Measurements from ENCODE around the gene MPL. TPM values are rescaled to one million over a fixed set of nuclear protein-coding genes. Genes with fewer than 3 reads are reported as not detected.
A peak's percentile ranks its signal among the peaks of the same experiment; 100 is the strongest.

Gene MPL
- total RNA-seq, 1 donor = not detected

DNA sequence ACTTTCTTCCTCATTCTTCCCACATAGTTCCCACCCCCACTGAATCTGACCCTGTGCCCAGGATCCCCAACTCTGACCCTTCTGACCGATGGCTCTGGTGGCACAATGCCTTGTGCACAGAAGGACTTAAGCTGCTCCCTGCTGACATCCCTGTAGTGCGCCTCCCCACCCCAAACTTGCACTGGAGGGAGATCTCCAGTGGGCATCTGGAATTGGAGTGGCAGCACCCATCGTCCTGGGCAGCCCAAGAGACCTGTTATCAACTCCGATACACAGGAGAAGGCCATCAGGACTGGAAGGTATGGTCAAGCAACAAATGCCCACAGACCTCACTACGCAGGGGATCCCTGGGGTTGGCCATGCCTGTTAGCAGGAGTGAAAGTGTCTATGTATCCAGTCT lies 9.0 kb downstream of the MPL start:
- TF ChIP-seq CTCF (IDR thresholded peaks at IDR 0.05; ENCODE audit: insufficient read depth, low read length) = no peak
- H3K4me3 ChIP-seq (ENCODE audit: low read depth, low read length) = no peak overlapping the region
- no peak for DNase-seq (ENCODE audit: low read depth)

- H3K4me3 ChIP-seq (ENCODE audit: low read depth, low read length) = peak overlapping the region; percentile 58
- TF ChIP-seq CTCF (IDR thresholded peaks at IDR 0.05; ENCODE audit: insufficient read depth, low read length) = no peak
- DNase-seq (ENCODE audit: low read depth) = no peak
Measured at GRCh38 chr1:43348343-43348808, 10.8 kb downstream of the MPL start.

- TF ChIP-seq CTCF (IDR thresholded peaks at IDR 0.05; ENCODE audit: insufficient read depth, low read length) = no peak
- DNase-seq (ENCODE audit: low read depth) = no peak
Measured at GRCh38 chr1:43348809-43349593, 11.4 kb downstream of the MPL start.

GRCh38 chr1:43349594-43350306 lies 12.1 kb downstream of the MPL start:
- no peak overlapping the region for H3K4me3 ChIP-seq (ENCODE audit: low read depth, low read length)
- DNase-seq (ENCODE audit: low read depth) = peak; percentile 29
- no peak for TF ChIP-seq CTCF (IDR thresholded peaks at IDR 0.05; ENCODE audit: insufficient read depth, low read length)

More at GRCh38 chr1:43348809-43349593, 11.4 kb downstream of the MPL start:
- H3K4me3 ChIP-seq (ENCODE audit: low read depth, low read length) = peak overlapping the region; percentile 58

- DNase-seq (ENCODE audit: low read depth) = no peak
- H3K4me3 ChIP-seq (ENCODE audit: low read depth, low read length) = no peak overlapping the region
- no peak for TF ChIP-seq CTCF (IDR thresholded peaks at IDR 0.05; ENCODE audit: insufficient read depth, low read length)
Measured at GRCh38 chr1:43350976-43351375, 13.4 kb downstream of the MPL start.

- no peak for TF ChIP-seq CTCF (IDR thresholded peaks at IDR 0.05; ENCODE audit: insufficient read depth, low read length)
- H3K4me3 ChIP-seq (ENCODE audit: low read depth, low read length) = no peak overlapping the region
- DNase-seq (ENCODE audit: low read depth) = no peak
Measured at GRCh38 chr1:43351421-43352350, 14.1 kb downstream of the MPL start.
